ENCODE measurements around the gene GNG13.

- TF ChIP-seq POLR2A (IDR thresholded peaks at IDR 0.05), result no peak
- TF ChIP-seq, protein P1, sequence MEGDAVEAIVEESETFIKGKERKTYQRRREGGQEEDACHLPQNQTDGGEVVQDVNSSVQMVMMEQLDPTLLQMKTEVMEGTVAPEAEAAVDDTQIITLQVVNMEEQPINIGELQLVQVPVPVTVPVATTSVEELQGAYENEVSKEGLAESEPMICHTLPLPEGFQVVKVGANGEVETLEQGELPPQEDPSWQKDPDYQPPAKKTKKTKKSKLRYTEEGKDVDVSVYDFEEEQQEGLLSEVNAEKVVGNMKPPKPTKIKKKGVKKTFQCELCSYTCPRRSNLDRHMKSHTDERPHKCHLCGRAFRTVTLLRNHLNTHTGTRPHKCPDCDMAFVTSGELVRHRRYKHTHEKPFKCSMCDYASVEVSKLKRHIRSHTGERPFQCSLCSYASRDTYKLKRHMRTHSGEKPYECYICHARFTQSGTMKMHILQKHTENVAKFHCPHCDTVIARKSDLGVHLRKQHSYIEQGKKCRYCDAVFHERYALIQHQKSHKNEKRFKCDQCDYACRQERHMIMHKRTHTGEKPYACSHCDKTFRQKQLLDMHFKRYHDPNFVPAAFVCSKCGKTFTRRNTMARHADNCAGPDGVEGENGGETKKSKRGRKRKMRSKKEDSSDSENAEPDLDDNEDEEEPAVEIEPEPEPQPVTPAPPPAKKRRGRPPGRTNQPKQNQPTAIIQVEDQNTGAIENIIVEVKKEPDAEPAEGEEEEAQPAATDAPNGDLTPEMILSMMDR (IDR thresholded peaks at IDR 0.05), result no peak
Observed at GRCh38 chr16:761625-762513, 38.7 kb downstream of the GNG13 start.

Data from adrenal gland (tissue), 5 donors.